CD1c-positive myeloid dendritic cell (primary cell): ENCODE data around the gene AZU1.
A peak's percentile ranks its signal among the peaks of the same experiment; 100 is the strongest.

ENCODE experiments used
- DNase-seq: peaks from one replicate; pipeline ENCODE4 v3.0.0-alpha.2; 2016; ENCODE audit errors: extremely low spot score

The AZU1 gene, protein sequence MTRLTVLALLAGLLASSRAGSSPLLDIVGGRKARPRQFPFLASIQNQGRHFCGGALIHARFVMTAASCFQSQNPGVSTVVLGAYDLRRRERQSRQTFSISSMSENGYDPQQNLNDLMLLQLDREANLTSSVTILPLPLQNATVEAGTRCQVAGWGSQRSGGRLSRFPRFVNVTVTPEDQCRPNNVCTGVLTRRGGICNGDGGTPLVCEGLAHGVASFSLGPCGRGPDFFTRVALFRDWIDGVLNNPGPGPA

DNA sequence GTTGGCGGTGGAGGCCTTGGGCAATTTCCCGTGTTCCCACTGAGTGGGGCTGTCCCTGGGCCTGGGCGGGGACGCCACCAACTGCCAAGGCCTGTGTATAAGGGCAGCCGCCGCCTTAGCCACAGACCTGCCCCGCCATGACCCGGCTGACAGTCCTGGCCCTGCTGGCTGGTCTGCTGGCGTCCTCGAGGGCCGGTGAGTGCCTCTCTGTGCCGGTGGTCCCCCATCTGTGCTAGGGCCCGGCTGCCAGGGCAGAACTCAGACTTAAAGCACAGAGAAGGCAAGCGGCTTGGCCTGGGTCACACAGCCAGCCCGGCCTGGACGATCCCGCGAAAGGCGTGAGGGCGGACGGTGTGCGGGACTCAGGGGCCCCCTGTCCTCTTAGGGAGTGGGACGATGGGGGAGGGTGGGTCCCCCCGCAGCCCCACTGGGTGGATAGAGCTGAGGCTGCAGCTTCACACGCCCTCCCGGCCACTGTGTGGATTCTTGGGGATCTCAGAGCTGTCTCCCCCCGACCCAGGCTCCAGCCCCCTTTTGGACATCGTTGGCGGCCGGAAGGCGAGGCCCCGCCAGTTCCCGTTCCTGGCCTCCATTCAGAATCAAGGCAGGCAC, at the start of gene AZU1:
Gene AZU1, plus strand, starts transcription at position 128 of the 612 bp plus-strand sequence. Its CDS starts 10 bp downstream, at position 138.
- DNase-seq, result peak; percentile 41

DNA sequence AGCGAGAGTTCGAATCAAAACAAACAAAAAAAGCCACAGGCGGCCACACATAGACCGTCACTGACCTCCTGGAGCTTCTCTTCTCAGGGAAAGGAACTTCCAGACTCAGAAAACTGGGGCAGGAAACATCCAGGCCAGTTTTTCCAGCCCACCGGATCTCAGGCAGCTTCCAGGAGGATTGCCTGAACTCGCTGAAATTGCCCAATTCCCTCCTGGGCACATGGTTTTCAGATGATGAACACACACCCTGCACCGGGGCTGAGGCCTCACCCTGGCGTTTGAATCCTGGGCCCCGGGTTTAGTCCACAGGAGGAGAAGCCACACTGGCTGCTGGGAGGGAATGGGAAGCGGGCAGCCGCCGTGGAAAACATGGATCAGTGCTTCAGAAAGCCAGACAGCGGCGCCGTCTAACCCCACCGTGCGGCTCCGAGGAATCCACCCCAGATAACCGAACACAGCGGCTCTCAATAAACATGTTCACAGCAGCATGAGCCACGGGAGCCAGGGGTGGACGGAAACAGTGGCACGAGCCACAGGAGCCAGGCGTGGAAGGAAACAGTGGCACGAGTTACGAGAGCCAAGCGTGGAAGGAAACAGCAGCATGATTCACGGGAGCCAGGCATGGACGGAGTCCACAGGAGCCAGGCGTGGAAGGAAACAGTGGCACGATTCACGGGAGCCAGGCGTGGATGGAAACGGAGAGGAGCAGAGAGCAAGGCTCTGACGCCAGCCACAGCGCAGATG, 48.6 kb upstream of the AZU1 start:
- no peak for DNase-seq

DNA sequence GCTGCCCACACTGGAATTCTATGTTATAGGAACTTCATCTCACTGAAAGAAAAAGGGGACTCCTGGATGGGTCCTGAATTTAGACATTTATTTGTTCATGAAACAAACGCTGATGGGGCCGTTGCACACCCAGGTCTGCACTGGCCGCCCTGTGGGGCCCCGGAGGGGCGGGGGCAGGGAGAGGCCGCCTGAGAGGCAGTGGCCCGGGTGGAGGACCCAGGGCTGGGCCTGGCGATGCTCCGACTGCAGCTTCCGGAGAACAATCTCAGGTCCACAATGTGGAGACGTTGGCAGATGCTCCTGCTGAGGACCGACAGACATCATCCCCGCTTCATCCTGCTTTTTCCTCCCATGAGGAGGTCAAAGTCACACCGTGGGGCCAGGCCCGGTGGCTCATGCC, 46.7 kb upstream of the AZU1 start:
- no peak for DNase-seq

DNA sequence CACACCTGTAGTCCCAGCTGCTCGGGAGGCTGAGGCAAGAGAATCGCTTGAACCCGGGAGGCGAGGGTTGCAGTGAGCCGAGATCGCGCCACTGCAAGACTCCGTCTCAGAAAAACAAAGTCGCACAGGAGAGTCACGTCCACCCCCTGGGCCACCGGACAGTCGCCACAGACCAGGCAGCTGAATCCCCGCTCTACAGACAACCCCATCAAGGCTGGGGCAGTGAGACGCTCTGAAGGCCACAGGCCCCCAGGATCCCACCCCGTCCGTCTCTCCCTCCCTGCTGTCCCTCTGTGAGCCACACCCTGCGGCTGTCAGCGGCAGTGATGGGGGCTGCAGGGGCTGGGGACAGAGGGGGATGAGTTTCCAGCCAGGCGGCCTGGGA, 45.8 kb upstream of the AZU1 start:
- no peak for DNase-seq

DNA sequence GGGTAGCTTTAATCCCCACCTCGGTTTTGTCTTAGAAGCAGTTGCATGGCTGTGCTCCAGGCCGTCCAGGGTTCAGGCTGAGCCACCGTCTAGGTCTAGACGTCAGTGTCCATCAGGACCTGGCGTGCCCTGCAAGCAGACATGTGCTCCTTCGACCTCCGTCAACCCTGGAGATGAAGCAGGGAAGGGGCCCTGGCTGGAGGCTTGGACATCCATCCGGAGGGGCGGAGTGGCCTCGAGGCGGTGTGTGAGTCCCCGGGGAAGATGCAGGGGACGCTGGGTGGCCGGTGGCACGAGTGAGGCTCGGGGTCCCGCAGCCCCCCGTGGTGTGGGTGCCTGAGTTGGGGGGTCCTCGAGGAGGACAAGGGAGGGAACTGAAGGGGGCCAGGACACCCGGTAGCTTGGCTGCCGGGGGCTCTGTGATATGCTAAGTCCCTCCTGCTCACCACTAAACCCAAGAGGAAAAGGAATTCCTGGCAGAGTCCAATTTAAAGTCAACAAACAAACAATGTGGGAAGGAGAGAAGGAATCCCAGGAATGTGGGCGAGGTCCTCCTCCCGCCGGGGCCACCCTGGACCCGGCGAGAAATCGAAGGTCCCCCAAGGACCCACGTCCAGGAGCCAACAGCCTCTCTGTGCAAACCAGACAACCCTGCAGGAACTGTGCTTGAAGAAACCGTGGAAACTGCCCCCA, 45.3 kb upstream of the AZU1 start:
- no peak for DNase-seq

DNA sequence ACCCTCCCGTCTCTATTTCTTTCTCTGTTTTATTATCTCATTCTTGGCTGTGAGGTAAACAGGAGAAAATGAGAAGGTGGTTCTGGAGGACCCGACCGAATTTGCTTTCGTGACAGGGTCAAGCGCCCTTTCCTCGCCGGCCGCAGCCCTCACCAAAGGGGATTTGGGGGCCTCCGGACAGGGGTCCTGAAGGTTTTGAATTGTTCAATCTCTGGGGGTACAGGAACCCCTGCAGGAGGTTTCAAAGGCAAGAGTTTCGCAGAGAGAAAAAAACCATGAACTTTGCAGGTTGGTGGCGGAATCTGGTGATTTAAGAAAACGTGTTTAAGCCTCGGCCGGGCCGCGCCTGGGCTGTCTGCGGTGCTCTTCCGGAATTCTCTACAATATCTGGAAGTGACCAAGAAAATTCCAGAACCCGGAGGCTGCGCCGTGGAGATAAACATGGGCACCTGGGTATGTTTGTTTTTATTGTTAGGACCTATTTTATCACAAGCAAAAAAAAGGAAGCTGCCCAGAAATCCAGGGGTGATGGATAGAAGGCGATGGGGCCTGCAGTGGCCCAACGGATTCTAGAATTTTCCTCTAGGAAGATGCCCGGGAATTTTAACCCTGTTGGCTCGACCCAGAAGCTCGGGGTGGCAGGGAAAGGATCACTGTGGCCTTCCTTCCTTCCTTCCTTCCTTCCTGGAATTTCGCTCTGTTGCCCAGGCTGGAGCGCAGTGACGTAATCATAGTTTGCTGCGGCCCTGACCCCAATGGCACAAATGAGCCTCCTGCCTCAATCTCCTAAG, 44.6 kb upstream of the AZU1 start:
- no peak for DNase-seq

DNA sequence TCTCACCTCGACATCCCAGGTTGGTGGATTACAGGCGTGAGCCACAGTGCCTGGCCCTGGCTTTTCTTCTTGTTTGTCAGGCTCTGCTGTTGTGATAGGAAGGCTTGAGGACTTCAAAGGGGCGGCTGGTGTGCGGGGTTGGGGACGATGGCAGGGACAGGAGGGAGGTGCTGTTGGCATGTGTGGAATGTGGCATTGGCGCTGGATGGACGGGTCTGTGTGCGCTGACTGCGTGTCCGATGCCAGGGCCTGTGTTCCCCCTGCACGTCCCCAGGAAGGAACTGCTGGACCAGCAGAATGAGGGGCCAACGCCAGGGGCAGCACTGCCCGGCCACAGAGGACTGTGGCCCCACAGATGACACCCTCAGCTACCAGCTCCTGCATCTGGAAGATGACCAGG, 43.1 kb upstream of the AZU1 start:
- no peak for DNase-seq

DNA sequence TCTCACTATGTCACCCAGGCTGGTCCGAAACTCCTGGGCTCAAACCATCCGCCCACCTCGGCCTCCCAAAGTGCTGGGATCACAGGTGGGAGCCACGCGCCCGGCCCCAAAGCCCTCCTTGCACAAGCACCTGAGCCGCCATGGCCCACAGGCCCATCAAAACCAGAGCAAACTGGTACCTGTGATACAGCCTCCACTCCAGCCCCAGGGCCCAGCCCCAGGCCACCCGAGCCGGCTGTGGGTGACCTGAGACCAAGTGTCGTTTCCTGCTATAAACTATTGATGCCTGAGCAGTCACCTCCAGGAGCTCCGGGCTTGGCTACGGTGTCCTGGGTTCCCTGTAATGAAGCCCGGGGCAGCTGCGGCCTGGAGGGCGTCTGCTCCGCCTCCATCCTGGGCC, 40.1 kb upstream of the AZU1 start:
- DNase-seq, result no peak

DNA sequence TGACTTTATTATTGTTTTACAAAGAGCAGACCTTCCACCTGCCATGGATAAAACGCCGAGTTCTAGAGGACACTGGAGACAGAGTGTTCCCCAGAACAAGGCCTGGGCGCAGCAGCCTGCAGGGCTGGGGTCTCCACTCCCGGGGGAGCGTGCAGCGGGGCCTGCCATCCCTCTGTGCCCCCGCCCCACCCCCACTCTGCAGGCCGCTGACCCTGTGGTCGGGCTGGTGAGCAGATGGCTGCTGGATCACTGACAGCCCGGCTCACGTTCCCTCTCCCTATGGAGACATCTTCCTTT, 39.0 kb upstream of the AZU1 start:
- no peak for DNase-seq

DNA sequence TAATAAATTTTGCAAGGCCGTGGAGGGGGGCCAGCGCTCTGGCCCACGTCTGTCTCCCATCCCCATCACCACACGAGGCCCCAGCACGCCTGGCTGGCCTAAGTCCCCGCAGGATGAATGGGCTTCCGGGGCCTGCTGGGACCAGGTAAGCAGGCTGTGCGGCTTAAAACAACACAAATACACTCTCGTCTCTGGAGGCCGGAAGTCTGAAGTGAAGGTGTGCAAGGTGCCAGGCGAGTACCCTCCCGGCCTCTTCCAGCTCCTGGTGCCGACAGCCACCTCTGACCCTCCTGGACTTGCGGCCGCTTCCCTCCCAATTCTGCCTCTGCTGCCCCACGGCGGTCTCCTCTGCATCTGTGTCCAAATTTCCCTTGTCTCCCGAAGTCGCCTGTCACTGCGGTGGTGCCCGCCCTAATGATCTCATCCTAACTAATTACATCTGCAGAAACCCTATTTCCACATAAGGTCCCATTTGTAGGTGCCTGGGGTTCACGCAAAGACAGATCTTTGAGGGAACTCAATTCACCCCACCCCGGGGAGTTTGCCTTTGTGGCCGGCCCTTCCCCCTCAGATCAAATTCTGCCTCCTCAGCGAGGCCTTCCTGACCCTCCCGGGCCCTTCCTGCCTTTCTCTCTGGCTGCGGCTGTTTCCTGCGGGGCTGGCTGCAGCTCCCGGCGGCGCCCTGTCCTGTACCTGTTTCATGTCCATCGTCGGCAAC, 38.5 kb upstream of the AZU1 start:
- peak; percentile 52 for DNase-seq

DNA sequence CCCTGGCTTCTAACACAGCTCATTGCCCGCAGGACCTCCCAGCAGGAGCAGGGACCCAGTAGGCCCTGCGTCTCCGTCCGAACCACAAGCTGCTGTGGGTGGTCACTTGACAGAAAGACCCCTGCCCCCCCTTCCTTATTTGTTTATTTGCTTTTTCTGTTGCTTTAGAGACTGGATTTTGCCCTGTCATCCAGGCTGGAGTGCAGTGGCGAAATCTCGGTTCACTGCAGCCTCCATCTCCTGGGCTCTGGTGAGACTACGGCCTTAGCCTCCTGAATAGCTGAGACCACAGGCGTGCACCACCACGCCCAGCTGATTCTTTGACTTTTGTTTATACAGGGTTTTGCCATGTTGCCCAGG, 38.0 kb upstream of the AZU1 start:
- no peak for DNase-seq

DNA sequence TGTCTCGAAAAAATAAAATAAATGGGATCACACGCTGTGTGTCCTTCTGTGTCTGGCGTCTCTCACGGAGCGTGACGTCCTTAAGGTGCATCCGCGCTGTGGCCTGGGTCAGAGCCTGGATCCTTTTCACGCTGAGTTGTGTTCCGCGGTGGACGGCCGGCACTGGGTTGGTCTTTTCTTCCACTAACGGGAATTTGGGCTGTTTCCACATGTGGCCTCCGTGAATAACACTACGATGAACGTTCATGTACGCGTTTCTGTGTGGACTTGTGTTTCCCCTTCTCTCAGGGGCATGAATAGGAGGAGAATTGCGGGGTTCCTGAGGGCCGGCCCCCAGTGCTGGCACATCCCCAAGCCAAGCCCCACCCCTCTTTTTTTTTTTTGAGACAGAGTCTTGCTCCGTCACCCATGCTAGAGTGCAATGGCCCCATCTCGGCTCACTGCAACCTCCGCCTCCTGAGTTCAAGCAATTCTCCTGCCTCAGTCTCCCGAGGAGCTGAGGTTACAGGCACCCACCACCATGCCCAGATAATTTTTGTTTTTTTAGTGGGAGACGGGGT, 36.5 kb upstream of the AZU1 start:
- no peak for DNase-seq

DNA sequence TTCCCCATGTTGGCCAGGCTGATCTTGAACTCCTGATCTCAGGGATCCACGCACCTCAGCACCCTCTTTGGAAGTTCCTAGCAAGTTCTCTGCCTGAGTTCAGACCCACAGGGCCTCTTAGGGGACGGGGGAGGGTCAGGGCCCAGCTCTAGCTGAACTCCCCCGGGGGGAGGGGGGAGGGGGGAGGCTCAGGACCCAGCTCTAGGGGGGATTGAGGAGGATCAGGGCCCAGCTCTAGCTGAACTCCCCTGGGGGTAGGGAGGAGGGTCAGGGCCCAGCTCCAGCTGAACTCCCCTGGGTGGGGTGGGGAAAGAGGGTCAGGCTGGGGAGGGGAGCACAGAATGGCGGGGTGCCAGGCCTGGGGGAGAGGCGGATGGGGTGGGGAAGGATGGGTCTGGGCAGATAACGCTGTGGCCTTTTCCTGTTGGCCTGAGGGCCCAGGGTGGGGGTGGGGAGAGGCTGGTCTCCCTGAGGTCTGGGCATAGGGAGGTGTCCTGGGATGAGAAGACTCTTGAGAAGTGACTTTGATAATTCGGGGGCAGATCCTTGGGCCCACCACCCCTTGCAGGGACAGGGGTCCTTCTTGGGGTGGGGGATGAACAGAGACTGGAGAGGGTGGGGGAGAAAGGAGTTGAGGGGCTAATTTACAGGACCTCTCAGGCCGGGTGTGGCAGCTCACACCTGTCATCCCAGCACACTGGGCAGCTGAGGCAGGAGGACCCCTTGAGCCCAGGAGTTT, 35.9 kb upstream of the AZU1 start:
- DNase-seq, result no peak

DNA sequence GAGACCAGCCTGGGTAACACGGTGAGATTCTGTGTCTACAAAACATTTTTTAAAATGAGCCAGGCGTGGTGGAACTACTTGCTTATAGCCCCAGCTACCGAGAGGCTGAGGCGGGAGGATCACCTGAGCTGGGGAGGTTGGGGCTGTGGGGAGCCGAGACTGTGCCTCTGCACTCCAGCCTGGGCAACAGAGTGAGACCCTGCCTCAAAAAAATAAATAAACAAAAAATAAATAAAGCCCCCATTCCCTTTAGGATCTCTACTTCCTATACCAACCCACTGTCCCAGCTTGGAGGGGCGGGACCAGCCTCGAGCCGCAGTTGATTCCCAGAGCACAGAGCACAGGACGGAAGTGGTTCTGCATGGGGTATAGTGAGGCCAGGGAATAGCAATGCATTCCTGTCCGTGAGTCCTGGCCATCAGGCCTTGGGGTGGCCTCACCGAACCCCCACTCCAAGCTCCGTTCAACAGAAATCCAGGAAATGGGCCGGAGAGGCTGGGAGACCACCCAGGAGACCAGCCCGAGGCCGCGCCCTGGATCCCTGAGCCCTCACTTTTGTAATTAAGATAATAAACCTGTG, 35.2 kb upstream of the AZU1 start:
- DNase-seq, result no peak

DNA sequence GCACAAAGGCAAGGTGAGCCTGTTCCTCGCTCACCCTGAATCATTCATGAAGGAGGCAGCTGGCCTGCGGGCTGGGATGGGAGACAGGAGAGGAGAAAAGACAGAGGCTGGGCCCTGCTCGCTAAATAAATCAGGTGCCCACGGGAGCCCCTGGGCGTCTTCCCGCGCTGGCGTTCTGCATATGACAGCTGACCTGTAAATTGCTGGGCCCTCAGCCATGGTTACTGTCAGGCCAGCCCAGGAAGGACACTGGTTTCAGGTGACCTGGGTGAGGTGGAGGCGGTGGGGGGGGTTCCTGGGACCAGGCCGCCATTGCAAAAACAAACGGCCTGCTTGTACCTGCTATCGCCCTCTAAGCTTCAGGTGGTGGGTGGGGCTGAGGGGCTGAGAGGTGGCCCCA, 33.8 kb upstream of the AZU1 start:
- DNase-seq, result no peak

DNA sequence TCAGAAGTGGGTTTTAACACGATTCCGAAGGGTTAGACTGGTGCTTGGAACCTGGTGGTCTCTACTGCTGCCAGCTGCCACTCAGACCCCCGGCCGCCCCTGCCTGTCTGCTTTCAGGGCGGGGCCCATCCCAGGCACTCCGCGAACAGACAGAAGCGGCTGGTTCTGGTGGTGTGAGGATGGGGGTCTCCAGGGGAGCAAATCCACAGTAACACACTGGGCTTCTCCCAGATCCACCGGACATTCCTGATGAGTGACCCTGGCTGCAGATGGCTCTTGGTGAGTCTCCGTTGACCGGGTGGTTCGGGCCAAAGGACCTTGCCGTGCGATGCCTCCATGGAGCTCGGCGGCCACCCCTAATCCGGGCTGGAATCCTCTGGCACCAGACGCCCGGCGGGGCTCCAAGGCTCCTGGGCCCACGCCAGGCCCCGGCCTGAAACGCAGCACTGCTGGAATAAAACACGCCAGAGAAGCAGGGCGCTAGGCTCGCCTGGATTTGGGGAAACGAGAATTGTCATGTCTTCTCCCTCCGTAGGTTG, 32.5 kb upstream of the AZU1 start:
- no peak for DNase-seq

DNA sequence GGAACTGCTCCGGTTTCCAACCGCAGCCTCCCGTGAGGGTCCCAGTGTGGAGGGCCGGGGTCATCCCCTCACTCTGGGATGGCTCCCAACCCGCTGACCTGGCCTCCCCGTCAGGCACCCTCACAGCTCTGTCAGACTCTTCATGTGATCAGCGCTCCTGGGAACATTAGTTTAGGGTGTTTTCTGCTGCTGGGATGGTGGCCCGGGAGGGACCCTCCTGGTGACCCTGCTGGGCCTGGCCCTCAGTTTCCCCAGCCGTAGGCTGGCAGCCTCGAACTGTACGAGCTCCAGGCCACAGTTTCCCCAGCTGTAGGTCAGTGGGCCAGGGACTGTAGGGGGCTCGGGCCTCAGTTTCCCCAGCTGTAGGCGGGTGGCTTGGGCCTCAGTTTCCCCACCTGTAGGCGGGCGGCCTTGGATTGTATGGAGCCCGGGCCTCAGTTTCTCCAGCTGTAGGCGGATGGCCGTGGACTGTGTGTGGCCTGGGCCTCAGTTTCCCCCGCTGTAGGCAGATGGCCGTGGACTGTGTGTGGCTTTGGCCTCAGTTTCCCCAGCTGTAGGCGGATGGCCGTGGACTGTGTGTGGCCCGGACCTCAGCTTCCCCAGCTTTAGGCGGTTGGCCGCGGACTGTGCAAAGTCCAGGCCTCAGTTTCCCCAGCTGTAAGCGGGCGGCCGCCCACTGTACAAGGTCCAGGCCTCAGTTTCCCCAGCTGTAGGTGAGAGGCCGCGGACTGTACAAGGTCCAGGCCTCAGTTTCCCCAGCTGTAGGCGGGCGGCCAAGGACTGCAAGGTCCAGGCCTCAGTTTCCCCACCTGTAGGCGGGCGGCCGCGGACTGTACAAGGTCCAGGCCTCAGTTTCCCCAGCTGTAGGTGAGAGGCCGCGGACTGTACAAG, 31.7 kb upstream of the AZU1 start:
- no peak for DNase-seq

DNA sequence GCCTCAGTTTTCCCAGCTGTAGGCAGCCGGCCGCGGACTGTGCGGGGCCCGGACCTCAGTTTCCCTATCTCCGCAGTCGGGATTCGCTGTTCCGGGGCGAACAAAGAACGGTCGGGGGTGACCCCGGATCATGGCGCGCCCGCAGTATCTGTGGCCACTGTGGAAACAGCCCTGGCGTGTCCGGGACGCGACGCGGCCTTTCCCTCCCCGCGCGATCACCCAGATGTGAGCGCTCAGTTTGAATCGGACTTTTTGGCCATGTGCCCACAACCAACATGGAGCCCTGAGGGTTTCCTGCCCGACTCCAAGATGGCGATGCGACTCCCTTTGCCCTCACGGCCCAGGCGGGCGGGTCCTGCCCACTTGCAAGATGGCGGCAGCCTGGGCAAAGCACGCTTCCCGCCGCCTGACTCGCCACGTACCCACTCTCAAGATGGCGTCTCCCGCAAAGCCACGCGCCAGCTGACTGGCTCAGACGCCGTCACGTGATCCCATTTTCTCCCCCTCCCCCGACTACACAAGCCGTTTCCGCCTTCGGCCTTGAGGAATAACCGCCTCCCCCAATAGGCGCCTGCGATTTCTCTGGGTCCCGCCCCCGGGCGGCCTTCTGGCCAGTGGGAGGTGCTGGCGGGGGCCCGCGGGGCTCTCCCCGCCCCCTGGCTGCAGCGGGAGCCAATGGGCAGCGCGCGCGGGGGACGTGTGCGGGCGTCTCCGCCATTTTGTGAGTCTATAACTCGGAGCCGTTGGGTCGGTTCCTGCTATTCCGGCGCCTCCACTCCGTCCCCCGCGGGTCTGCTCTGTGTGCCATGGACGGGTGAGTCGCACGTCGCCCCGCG, 30.7 kb upstream of the AZU1 start, which contains the start of gene PTBP1:
Gene PTBP1, plus strand, starts transcription at position 761 of the 836 bp plus-strand sequence. Its CDS starts 46 bp downstream, at position 807.
- peak; percentile 100 for DNase-seq
